Epithelial cell of esophagus (primary cell): Measurements from ENCODE around the gene MICAL1.

Experiments used
- DNase-seq: peaks from one replicate; pipeline ENCODE4 v3.0.0; 2010; ENCODE audit warnings: low read depth
- H3K4me3 ChIP-seq: 2 replicates; pipeline ENCODE4 v1.5.1; 2011; ENCODE audit warnings: mild to moderate bottlenecking, low read length, control low read depth
- TF ChIP-seq, protein P1 (sequence below): IDR thresholded peaks from 2 replicates; pipeline ENCODE4 v1.5.1; 2011; ENCODE audit warnings: low read depth, mild to moderate bottlenecking, low read length, control low read depth, inconsistent platforms; ENCODE audit not compliant: insufficient read depth; ENCODE audit errors: missing control alignments

MICAL1 gene

DNA sequence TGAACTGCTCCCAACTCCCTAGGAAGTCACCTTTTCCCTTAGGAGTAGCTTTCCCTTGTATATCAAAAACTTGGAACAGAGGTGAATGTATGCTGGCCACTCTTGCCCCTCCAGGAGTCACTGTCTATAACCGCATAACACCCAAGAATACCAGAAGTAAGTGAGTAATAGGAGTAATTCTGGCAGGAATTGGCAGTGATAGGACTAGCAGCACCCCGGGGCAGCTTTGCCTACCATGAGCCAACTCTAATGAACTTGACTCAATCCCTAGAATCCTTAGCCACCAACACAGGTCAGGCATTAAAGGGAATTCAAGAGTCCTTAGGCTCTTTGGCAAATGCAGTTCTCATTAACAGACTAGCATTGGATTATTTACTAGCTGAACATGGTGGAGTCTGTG, 44.5 kb downstream of the MICAL1 start:
- DNase-seq, result peak; percentile 56
- TF ChIP-seq, protein P1, sequence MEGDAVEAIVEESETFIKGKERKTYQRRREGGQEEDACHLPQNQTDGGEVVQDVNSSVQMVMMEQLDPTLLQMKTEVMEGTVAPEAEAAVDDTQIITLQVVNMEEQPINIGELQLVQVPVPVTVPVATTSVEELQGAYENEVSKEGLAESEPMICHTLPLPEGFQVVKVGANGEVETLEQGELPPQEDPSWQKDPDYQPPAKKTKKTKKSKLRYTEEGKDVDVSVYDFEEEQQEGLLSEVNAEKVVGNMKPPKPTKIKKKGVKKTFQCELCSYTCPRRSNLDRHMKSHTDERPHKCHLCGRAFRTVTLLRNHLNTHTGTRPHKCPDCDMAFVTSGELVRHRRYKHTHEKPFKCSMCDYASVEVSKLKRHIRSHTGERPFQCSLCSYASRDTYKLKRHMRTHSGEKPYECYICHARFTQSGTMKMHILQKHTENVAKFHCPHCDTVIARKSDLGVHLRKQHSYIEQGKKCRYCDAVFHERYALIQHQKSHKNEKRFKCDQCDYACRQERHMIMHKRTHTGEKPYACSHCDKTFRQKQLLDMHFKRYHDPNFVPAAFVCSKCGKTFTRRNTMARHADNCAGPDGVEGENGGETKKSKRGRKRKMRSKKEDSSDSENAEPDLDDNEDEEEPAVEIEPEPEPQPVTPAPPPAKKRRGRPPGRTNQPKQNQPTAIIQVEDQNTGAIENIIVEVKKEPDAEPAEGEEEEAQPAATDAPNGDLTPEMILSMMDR, result no peak
- no peak overlapping the region for H3K4me3 ChIP-seq

DNA sequence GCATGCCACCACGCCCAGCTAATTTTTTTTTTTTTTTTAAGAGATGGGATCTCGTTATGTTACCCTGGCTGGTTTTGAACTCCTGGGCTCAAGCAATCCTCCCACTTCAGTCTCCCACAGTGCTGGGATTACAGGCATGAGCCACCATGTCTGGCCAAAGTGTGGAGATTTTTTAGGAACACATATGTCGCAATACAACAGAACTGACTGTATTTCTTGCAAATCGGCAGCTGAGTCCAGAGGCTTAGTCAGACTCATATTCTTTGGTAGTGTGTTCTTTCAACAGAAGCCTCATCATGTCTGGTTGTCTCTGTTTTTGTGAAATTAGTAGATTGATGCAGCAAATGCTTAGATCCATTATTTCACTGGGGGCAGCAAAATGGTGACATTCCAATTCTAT, 49.4 kb downstream of the MICAL1 start:
- H3K4me3 ChIP-seq, result no peak overlapping the region
- peak; percentile 84 for DNase-seq
- TF ChIP-seq, protein P1, result no peak

- TF ChIP-seq, protein P1, result peak; percentile 66
- peak; percentile 45 for DNase-seq
- no peak overlapping the region for H3K4me3 ChIP-seq
These were observed 58.6 kb downstream of the MICAL1 start for GRCh38 chr6:109397020-109397419.

DNA sequence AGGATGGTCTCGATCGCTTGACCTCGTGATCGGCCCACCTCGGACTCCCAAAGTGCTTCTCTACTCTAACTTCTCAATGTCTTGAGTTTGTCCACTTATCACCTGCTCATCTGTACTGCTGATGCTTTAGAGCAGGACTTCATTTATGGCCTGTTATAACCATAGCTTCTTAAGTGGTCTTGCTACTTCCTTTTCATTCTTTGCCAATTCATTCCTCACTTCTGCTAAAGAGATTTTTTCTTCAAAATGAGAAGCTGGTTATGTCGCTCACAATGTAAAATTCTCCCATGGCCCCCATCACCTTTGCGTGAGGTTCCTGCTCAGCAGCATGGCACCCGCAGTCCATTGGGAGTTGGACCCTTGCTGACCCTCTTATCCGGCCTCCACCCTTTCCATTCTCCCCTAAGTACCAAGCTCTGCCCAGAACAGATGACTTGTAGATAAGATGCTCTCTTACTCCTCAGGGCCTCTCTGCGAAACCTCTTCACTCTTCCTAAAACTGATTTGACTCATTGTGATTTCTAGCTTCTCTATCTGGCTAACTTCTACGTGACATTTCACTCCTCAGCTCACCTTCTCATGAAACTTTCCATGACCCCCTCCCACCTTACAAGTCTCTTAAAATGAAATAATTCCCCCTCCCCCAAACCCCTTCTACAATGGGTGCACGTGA, 59.4 kb downstream of the MICAL1 start:
- TF ChIP-seq, protein P1, result no peak
- H3K4me3 ChIP-seq, result no peak overlapping the region
- DNase-seq, result no peak
